H1 (cell line): Measurements from ENCODE around the gene ZNF581. TPM values are rescaled to one million over a fixed set of nuclear protein-coding genes. Genes with fewer than 3 reads are reported as not detected.

ENCODE experiments used
- BACH1 ChIP-seq: IDR thresholded peaks from 2 replicates; pipeline ENCODE4 v1.6.1; 2012; ENCODE audit warnings: low read length, improper control_type of control experiment
- FOSL1 ChIP-seq: IDR thresholded peaks from 2 replicates; pipeline ENCODE4 v1.6.1; 2011; ENCODE audit warnings: mild to moderate bottlenecking, low read depth, low read length, moderate library complexity; ENCODE audit not compliant: insufficient read depth
- POLR2AphosphoS5 ChIP-seq: IDR thresholded peaks from 2 replicates; pipeline ENCODE4 v1.6.1; 2011; ENCODE audit warnings: low read depth, low read length
- SUZ12 ChIP-seq: fragments of 200-600 bp; sonication (generic); IDR thresholded peaks from 2 replicates; pipeline ENCODE4 v1.6.1; 2012; ENCODE audit warnings: mild to moderate bottlenecking, inconsistent platforms, low read length, moderate library complexity, mixed read lengths
- TAF1 ChIP-seq: IDR thresholded peaks from 2 replicates; pipeline ENCODE4 v1.6.1; 2011; ENCODE audit warnings: mild to moderate bottlenecking, low read depth, low read length
- polyA plus RNA-seq, 7 experiments: library from polyadenylated mRNA; depleted of rRNA in 3 of 7; stranded (reverse) in 5 of 7; unstranded in 2 of 7; fragments of >200 nt in 5 of 7; fragments of 200-250 nt in 2 of 7; gene quantifications; 1 replicate in 5 of 7; 2 replicates in 1 of 7; 4 replicates in 1 of 7; pipeline versions ENCODE4 v1.2.1 to v1.2.3, GENCODE V29; 2011 to 2013; ENCODE audit warnings: missing spikeins in 2 of 7, mixed read lengths in 2 of 7
- total RNA-seq: library from RNA; stranded (reverse); fragmentation: NEBNext Ultra II Directional; extraction: Animal tissue kit (Norgen Biotek cat#: 25700); gene quantifications from 2 replicates; pipeline ENCODE4 v1.2.1, GENCODE V29; 2021

ZNF581 gene
- total and polyA plus RNA-seq, 2 of the 8 experiments (the other 6 are each of a cell fraction or from before 2014, with no cell fraction given): 73.0 to 76.1 TPM

DNA sequence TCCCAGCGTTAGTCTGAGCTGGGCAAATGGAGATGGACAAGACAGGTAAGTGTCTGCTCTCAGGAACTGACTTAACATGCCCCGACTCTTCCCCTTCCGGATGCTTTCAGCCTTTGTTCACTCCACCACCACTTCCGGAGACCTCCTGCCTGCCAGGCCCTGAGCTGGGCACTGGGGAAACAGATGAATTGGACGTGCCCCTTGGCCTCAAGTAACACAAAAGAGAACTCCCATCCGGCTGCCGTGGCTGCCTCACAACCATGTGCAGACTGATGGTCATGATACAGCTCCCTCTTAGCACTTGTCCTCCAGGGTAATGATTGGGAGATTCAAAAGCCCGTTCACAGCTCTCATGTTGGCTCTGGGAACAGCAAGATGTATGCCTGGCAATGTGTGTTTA lies 26.0 kb upstream of the ZNF581 start (continued):
- TF ChIP-seq BACH1: no peak
- no peak for TF ChIP-seq SUZ12
- no peak for TF ChIP-seq POLR2AphosphoS5
- no peak for TF ChIP-seq TAF1
- TF ChIP-seq FOSL1: no peak
- TF ChIP-seq, all 59 proteins: peak for 0
